22Rv1 (cell line): ENCODE results near the gene SLC4A2.
A peak's percentile ranks its signal among the peaks of the same experiment; 100 is the strongest.

ENCODE experiments used
- H3K27ac ChIP-seq: fragments of 450-650 bp; 2 replicates; pipeline ENCODE4 v1.5.1; 2017
- CTCF ChIP-seq: fragments of 450-650 bp; IDR thresholded peaks from 2 replicates; pipeline ENCODE4 v1.5.1; 2017; ENCODE audit warnings: mild to moderate bottlenecking
- ZFX ChIP-seq: fragments of 450-650 bp; IDR thresholded peaks from 2 replicates; pipeline ENCODE4 v1.6.1; 2017; ENCODE audit warnings: antibody characterized with exemption, borderline replicate concordance

The SLC4A2 gene

GRCh38 chr7:151104411-151105235 lies 45.2 kb downstream of the SLC4A2 start:
- no peak overlapping the region for H3K27ac ChIP-seq
- TF ChIP-seq CTCF (no peak), ZFX (no peak)

GRCh38 chr7:151107882-151108281 lies 48.5 kb downstream of the SLC4A2 start:
- TF ChIP-seq CTCF = no peak
- TF ChIP-seq ZFX = no peak

DNA sequence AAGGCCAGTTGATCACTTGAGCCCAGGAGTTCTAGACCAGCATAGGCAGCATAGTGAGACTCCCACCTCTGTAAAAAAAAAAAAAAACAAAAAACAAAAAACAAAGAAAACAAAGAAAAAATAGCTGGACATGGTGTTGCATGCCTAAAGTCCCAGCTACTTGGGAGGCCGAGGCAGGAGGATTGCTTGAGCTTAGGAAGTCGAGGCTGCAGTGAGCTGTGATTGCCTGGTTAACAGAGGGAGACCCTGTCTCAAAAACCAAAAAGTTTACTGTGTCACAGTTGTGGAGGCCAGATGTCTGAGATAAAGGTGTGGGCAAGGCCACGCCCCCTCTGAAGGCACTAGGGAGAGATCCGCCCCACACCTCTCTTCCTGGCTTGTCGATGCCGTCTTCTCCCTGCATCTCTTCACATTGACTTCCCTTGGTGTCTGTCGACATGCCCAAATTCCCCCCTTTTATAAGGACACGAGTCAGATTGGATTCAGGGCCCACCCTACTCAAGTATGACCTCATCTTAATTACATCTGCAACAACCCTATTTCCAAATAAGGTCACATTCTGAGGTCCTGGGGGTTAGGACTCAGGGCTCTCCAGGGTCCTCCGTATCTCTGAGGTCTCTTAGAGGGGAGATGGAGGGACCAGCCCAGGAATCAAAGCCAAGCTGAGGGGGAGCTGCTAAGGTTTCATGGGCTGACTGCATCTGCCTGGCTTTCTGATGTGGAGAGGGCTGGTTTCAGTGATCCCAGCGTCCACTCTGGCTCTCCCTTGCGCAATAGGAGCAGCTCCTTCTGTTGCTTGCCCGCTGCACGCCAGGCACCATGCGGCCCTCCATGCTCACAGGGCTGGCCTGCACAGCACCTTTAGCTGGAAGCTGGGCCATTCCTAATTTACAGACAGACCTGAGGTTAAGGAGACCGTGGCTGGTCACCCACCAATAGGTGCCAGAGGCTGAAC lies 50.0 kb downstream of the SLC4A2 start:
- TF ChIP-seq ZFX = no peak
- no peak for TF ChIP-seq CTCF
- H3K27ac ChIP-seq = peak overlapping the region; percentile 20; the same call in 1 of the 2 replicates

More at GRCh38 chr7:151107882-151108281, 48.5 kb downstream of the SLC4A2 start:
- 0 out of 2 replicates have a peak overlapping the region, but pooled peaks have one; percentile 20 for H3K27ac ChIP-seq

DNA sequence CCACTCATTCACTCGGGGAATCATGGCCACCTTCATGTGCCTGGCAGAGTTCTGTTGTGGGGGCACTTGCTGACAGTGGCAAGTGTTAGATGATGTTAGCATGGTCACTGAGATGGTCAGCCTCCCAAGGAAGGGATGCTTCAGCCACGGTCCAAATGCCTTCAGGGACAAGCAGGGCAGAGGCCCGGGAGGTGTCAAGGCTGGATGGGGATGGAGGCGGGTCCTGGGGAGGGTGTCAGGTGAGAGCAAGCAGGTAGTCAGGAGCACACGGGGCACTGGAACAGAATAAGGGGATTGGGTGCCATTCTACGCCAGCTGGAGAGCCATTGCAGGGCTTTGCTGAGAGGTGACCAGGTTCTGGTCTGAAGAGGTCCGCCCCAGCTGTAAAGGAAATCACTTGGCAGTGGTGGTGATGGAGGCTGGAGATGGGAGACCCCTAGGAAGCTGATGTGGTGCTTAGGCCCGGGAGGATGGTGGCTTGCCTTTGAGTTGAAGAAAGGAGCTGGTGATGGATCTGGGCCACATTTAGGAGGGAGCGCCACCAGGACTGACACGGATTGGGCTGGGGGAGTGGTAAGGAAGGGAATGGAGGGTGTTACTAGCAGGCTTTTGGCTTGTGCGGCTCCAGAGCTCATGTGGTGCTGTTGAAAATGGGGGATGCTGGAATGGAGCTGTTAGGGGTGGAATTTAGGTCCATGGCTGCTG lies 51.0 kb downstream of the SLC4A2 start:
- peak overlapping the region; percentile 20; the same call in 1 of the 2 replicates for H3K27ac ChIP-seq

DNA sequence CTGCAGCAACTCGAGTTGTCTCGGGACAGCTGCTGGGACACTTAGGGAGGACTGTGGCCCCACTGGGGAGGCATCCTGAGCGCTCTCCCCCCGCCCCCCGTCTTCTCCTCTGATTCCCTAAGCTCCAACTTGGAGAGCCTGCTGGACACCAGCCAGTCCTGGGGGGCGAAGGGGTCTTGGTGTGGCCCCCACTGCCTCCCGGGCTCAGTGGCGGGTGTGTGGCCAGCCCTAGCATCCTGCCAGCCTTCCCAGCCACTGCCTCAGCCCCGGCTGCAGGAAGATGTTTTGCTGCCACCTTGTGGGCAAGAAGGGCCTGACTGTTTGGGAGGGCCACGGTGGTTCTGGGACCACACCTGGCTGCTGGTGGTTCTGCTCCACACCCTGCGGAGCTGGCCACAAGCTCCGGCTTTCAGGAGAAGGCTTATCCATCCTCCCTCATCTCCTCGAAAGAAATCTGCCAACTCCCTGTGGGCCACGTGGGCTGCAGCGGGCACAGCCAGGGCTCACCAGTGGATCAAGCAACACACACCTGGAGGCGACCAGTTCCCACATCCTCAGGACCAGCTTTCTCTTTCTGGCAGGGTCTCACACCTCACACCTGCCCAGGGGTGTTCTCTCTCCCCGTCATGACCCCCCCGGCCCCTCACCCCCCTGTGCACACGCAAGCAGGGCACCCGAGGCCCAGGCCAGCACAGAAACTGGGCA lies 51.7 kb downstream of the SLC4A2 start:
- TF ChIP-seq ZFX = no peak
- TF ChIP-seq CTCF = peak; percentile 98
- H3K27ac ChIP-seq = 0 out of 2 replicates have a peak overlapping the region, but pooled peaks have one; percentile 20

More for the DNA sequence above, 51.0 kb downstream of the SLC4A2 start:
- no peak for TF ChIP-seq CTCF
- no peak for TF ChIP-seq ZFX

- TF ChIP-seq ZFX (no peak), CTCF (no peak)
- no peak overlapping the region for H3K27ac ChIP-seq
These were observed 54.2 kb downstream of the SLC4A2 start for GRCh38 chr7:151113344-151114150.
